Lung (tissue), 16 donors: Measurements from ENCODE around the gene SEC62. TPM values are rescaled to one million over a fixed set of nuclear protein-coding genes. Genes with fewer than 3 reads are reported as not detected.

Experiments
- ATAC-seq: fragments of 200-7000 bp; cut with Tn5 transposase; one replicate; pipeline ENCODE4 v1.9.1; 2020; ENCODE audit warnings: moderate number of reproducible peaks; ENCODE audit not compliant: insufficient read depth, low FRiP score
- DNase-seq, 3 donors: peaks; one replicate each; pipeline ENCODE4 v3.0.0-alpha.2; 2013 to 2017
- H3K27ac ChIP-seq, 2 donors: one replicate each; pipeline ENCODE4 v1.5.1; 2013; ENCODE audit warnings: mild to moderate bottlenecking in 2 of 2, moderate library complexity in 2 of 2, control low read depth in 1 of 2, inconsistent platforms in 1 of 2, low read depth in 1 of 2, low read length in 1 of 2
- H3K27me3 ChIP-seq, 3 donors: one replicate each; pipeline ENCODE4 v1.5.1; 2013; ENCODE audit warnings: low read length in 2 of 3; ENCODE audit not compliant: control insufficient read depth in 3 of 3, insufficient read depth in 3 of 3
- H3K36me3 ChIP-seq, 4 donors: one replicate each; pipeline ENCODE4 v1.5.1; 2013; ENCODE audit warnings: low read length in 4 of 4, mild to moderate bottlenecking in 1 of 4, moderate library complexity in 1 of 4; ENCODE audit not compliant: control insufficient read depth in 4 of 4, insufficient read depth in 4 of 4
- H3K4me1 ChIP-seq, 5 donors: one replicate each; pipeline ENCODE4 v1.5.1; 2013; ENCODE audit warnings: low read length in 5 of 5, mild to moderate bottlenecking in 2 of 5, moderate library complexity in 1 of 5; ENCODE audit not compliant: control insufficient read depth in 5 of 5, insufficient read depth in 5 of 5
- H3K4me3 ChIP-seq: one replicate; pipeline ENCODE4 v1.5.1; 2013; ENCODE audit warnings: mild to moderate bottlenecking, control low read depth, moderate library complexity
- H3K9ac ChIP-seq, 2 donors: one replicate each; pipeline ENCODE4 v1.5.1; 2013; ENCODE audit warnings: low read length in 2 of 2, control low read depth in 1 of 2; ENCODE audit not compliant: insufficient read depth in 1 of 2
- H3K9me3 ChIP-seq, 4 donors: one replicate each; pipeline ENCODE4 v1.5.1; 2013; ENCODE audit warnings: low read length in 3 of 4, mild to moderate bottlenecking in 1 of 4, moderate library complexity in 1 of 4; ENCODE audit not compliant: control insufficient read depth in 4 of 4, insufficient read depth in 3 of 4
- CTCF ChIP-seq: IDR thresholded peaks from 2 replicates; pipeline ENCODE4 v1.5.1; 2012; ENCODE audit warnings: mild to moderate bottlenecking; ENCODE audit errors: control extremely low read depth, extremely low read depth
- WGBS, 2 donors: extraction: QIAGEN DNeasy Blood & Tissue Kit; methylation state at CpG; one replicate each; pipeline ENCODE4 v1.1.7; 2013; 5-methylcytosine and 5-hydroxymethylcytosine counted together
- long read RNA-seq, 5 donors: transcript quantifications; one replicate each; lab custom pipeline, GENCODE V29; 2026
- polyA plus RNA-seq, 2 donors: library from polyadenylated mRNA; stranded (reverse); fragments of 200-250 nt; gene quantifications; one replicate each; pipeline ENCODE4 v1.2.1, GENCODE V29; 2013
- total RNA-seq, 2 donors: library from RNA; depleted of rRNA in 1 of 2; stranded (reverse); fragments of >200 nt in 1 of 2; gene quantifications; one replicate each; pipeline ENCODE4 v1.2.1, GENCODE V29; 2014 to 2021
- donor health status: control.
- donor health status: control.
- donor health status: Bipolar disorder and iron deficiency.
- donor health status: healthy.
- donor health status: DM: yes; HTN: yes; CAD: no.

The SEC62 gene, protein sequence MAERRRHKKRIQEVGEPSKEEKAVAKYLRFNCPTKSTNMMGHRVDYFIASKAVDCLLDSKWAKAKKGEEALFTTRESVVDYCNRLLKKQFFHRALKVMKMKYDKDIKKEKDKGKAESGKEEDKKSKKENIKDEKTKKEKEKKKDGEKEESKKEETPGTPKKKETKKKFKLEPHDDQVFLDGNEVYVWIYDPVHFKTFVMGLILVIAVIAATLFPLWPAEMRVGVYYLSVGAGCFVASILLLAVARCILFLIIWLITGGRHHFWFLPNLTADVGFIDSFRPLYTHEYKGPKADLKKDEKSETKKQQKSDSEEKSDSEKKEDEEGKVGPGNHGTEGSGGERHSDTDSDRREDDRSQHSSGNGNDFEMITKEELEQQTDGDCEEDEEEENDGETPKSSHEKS
- total RNA-seq (10 to 100 TPM; 69.9 to 96.5 TPM), polyA plus RNA-seq (10 to 100 TPM; 55.2 to 55.5 TPM)
- long read RNA-seq, donor 1, full-length matches to known transcripts: 41 of 158 reads
- long read RNA-seq, donor 1, partial matches to known transcripts: 117 of 158 reads
- long read RNA-seq, donor 1, other reads (novel, unspliced or antisense): 0 of 158 reads
- long read RNA-seq, donor 2, full-length matches to known transcripts: 24 of 89 reads
- long read RNA-seq, donor 2, partial matches to known transcripts: 65 of 89 reads
- long read RNA-seq, donor 2, other reads (novel, unspliced or antisense): 0 of 89 reads
- long read RNA-seq, donor 3, full-length matches to known transcripts: 32 of 107 reads
- long read RNA-seq, donor 3, partial matches to known transcripts: 75 of 107 reads
- long read RNA-seq, donor 3, other reads (novel, unspliced or antisense): 0 of 107 reads
- long read RNA-seq, donor 4, full-length matches to known transcripts: 21 of 62 reads
- long read RNA-seq, donor 4, partial matches to known transcripts: 41 of 62 reads
- long read RNA-seq, donor 4, other reads (novel, unspliced or antisense): 0 of 62 reads
- long read RNA-seq, donor 5, full-length matches to known transcripts: 65 of 196 reads
- long read RNA-seq, donor 5, partial matches to known transcripts: 131 of 196 reads
- long read RNA-seq, donor 5, other reads (novel, unspliced or antisense): 0 of 196 reads

DNA sequence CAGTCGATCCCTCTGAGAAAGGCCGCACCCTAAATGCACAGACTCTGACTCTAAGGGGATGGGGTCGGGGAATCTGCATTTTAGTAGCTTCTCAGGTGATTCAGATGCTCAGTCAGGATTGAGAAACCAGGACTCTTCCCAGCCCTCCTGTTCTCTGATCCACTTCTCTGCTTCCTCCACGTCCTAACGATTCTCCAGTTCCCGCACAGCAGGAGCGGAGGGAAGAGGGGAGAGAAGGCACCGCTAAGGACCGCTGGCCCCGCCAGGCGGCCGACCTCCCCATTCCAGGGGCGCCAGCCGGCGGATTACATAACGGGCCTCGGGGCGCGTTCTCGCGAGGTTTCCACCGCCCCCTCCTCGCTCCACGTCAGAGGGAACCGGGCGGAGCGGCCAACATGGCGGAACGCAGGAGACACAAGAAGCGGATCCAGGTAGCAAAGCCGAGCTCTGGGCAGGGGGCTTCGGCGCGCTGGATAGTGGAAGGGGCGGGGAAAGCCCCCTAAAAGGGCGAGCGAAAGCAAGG is at the start of gene SEC62:
Gene SEC62, plus strand, starts transcription at position 380 of the 523 bp plus-strand sequence. Its CDS starts 16 bp downstream, at position 396.
- DNase-seq (peak; percentile 97), ATAC-seq (peak; percentile 99)
- peak within 1 kb of the TSS; percentile 87 to 97 for H3K9ac ChIP-seq
- 1% methylated on average over 36 to 37 of the region's 37 CpGs for WGBS, 2 donors
- H3K9me3 ChIP-seq: no peaks in the 10 kb centered on the region
- peak; percentile 27 for TF ChIP-seq CTCF
- H3K4me1 ChIP-seq: peaks cover 0 to 25% (median 9%) of the 10 kb centered on the region in 5 donors
- H3K36me3 ChIP-seq: peaks cover 0 to 2% (median under 1%) of the 10 kb centered on the region in 4 donors
- peak within 1 kb of the TSS; percentile 96 for H3K4me3 ChIP-seq
- peak within 1 kb of the TSS; percentile 83 to 99 for H3K27ac ChIP-seq
- H3K27me3 ChIP-seq: no peaks in the 10 kb centered on the region

- ATAC-seq: no peak
Observed at GRCh38 chr3:169923189-169923588, 43.4 kb upstream of the SEC62 start.

GRCh38 chr3:169923831-169924230 is 42.8 kb upstream of the SEC62 start:
- Histone ChIP-seq H3K36me3 (no peaks in the 10 kb centered on the region), H3K4me1 (peaks cover 0 to 2% (median 0%) of the 10 kb centered on the region in 5 donors), H3K9me3 (no peaks in the 10 kb centered on the region), H3K27me3 (no peaks in the 10 kb centered on the region), H3K9ac (no peak overlapping the region), H3K4me3 (no peak overlapping the region), H3K27ac (no peak overlapping the region)
- DNase-seq (no peak), ATAC-seq (no peak)
- no peak for TF ChIP-seq CTCF
- 79 to 92% methylated on average over 1 of the region's 1 CpG for WGBS, 2 donors

More at GRCh38 chr3:169923189-169923588, 43.4 kb upstream of the SEC62 start:
- WGBS, 2 donors: 62 to 70% methylated on average over 7 to 8 of the region's 8 CpGs
- Histone ChIP-seq H3K4me1 (peaks cover 0 to 2% (median 0%) of the 10 kb centered on the region in 5 donors), H3K9ac (no peak overlapping the region), H3K27ac (no peak overlapping the region), H3K36me3 (no peaks in the 10 kb centered on the region), H3K27me3 (no peaks in the 10 kb centered on the region), H3K9me3 (no peaks in the 10 kb centered on the region), H3K4me3 (no peak overlapping the region)
- no peak for TF ChIP-seq CTCF
- DNase-seq: peak; percentile 86 to 92 (median 87)
